DMS79 treated with DMSO at 0.1 percent for 48 hours (cell line): Measurements from ENCODE around the gene LMF2.
A peak's percentile ranks its signal among the peaks of the same experiment; 100 is the strongest.

Experiments used
- DNase-seq: peaks from one replicate; lab custom pipeline; 2025; lab: John Stamatoyannopoulos, UW

Gene LMF2

DNA sequence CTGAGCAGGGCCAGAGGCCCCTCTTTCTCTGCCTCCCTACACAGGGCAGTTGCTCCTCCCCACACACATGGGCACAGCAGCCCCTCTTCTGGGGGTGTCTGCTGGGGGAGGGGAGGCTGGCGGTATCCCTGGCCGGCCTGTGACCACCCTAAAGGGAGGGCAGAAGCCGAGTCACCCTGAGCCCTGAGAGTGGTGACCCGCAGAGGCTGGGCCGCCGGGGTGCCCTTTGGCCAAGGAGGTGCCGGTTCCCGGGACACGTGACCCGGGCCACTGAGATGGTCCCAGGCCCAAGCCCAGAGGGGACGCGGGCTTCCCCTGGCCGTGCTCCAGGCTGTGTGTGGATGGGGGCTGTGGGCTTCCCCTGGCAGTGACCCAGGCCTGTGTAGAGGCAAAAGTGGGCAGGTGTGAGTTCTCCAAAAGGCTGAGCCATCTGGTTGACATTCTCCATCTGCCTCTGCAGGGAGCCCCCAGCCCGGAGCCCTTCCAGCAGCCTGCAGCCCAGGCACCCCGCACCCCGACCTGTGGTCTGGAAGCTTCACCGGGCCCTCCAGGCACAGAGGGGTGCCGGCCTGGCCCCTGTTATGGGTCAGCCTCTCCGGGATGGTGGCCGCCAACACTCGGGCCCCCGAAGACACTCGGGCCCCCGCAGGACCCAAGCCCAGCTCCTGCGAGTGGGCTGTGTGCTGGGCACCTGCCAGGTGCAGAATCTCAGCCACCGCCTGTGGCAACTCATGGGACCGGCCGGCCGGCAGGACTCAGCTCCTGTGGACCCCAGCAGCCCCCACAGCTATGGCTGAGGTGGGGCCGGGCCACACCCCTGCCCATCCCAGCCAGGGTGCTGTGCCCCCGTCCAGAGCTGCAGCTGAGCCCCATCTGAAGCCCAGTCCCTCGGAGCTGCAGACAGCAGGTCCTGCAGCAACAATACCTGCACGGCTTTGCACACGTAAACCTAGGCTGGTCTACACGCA is 25.1 kb downstream of the LMF2 start:
- no peak for DNase-seq

DNA sequence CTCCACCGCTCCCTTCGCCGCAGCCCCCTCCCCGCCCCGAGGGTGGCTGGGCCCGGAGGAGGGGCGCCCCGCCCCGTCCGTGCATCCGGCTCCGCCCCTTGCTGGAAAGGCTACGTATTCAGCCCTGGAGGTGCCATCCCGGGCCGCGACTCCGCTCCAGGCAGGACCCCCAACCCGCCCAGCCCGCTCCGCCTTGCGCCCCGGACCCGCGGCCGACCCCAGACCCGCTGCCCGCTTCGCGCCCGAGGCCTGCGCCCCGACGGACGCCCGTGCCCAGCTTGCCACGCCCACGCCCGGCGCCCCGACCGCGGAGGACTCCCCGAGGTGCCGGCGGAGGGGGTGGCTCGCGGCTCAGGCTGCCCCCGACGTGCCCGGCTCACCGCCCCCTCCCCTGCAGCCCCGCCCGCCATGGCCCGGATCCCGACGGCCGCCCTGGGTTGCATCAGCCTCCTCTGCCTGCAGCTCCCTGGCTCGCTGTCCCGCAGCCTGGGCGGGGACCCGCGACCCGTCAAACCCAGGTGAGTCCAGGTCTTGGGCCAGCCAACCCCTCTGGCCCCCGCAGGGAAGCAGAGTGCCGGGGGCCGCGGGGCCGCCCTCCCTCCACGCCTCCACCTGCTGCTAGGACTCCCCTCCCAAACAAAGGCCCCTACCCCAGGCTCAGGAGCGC is 25.9 kb downstream of the LMF2 start, which contains the start of gene ADM2:
TSS of gene ADM2 (plus strand) at position 104 of the 667 bp plus-strand sequence. CDS start at position 409, 305 bp downstream.
- no peak for DNase-seq

DNA sequence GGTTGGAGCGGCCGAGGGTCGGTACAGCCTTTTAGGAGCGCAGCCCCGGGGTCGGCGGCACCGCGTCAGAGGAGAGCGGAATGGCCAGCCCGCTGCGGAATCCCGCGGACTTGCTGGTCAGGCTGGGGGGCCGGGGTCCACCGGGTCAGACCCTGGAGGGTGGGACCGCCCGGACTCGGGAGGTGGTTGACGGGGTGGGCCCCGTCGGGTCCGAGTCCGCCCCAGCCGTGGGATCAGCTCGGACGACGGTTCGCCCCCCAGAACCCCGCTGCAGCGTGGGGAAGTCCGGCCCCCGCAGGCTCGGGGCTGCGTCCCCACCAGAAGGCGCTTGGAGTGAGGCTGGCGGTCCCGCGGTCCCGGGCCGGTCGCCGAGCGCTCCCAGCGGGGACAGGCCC is 26.5 kb downstream of the LMF2 start:
- DNase-seq: no peak

DNA sequence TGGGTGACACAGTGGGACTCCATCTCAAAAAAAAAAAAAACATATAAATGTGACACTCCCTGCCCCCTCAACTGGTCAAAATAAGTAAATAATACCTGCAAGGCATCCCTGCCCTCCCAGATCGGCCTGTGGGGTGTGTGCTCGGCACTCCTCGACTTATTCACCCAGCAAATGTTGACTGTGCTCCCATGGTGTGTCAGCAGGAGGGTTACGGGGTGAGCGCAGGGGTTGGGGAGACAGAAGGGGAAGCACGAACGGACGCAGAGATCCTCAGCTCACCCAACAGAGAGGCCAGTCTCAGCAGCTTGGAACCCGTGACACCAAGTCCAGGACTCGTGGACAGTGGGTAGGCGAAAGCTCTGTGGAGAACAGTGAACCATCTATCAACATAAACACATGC is 27.8 kb downstream of the LMF2 start:
- DNase-seq: no peak

DNA sequence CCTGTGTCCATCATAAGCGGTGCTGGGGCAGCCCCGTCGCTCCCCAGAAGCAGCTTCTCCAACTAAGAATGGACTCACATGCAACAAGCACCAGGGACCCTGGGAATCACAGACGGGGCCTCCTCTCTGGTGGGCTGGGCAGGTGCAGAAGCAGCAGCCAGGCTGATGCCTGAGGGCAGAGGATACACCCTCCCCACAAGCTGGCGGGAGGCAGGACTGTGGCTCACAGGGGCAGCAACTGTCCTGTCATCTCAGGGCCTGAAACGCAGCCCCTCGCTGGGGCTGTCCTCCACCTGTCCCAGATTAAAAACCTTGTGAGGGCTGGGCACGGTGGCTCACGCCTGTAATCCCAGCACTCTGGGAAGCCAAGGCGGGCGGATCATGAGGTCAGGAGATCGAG is 29.6 kb downstream of the LMF2 start:
- DNase-seq: no peak

DNA sequence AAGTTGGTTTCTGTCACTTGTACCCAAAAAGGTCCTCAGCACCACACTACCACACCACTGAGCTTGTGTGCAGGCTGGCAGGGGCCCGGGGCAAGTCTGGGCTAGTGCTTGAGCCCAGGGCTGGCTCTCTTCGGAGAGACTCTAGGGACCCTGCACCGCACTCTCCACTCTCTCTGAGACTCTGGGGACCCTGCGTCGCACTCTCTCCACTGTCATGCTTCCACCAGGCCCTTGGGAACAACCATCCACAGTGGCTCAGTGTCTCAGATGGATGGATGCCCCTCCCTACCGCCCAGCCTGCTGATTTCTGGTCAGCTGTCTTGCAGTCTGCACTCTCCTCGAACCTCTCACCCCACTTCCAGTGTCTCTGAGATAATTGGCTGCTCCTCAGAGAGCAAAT is 30.6 kb downstream of the LMF2 start:
- peak; percentile 11 for DNase-seq

DNA sequence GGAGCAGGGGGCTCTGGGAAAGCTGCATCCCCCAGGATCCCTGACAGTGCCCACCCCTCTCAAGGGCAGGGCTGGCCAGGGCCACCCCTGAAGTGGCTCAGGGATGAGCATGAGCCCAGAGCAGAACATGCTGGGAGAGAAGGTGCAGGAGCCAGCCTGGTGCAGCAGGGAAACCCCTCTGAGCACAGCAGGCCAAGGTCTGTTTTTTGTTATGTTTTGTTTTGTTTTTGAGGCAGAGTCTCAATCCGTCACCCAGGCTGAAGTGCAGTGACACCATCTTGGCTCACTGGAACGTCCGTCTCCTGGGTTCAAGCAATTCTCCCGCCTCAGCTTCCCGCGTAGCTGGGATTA is 31.9 kb downstream of the LMF2 start:
- no peak for DNase-seq

DNA sequence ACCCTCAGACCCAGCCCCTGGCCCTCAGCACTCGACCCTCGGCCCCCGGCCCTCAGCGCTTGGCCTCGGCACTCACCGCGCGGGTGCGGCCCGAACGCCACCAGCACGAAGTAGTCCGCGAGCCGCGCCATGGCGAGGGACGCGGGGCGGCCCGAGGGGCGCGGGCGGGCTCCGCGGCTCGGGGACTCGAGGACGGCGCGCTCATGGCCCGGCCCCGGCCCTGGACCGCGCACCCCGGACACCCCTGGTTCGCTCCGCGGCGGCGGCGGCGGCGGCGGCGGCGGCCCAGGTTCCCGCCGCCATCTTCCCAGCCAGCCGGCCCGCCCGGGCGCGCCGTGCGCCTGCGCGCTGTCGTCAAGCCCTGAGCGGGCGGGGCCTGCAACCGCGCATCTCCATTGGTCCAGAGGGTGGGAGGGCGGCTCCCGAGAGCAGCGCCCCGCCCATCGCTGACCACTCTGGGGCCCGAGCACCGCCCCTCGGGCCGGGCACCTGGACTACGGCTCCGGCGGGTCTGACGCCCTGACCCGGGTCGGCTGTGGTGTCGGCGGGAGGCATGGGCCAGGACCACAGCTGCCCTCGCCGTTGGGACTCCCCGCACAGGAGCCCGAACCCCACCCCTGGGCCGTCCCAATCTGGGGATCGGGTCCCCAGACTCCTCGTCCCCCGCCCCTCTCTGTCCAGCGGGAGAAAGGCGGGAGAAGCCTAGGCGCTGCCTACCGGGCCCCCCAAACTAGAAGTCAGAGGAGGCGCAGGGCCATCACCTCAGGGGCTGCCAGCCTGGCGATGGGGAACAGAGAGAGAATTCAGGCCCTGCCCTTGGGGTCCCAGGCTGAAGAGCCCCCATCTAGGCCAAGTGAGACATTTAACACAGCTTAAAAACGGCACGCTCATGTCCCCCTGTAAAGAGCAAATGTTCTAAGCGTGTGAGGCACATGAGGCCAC is 32.5 kb downstream of the LMF2 start, which contains the start of gene SBF1:
TSS of gene SBF1 (minus strand) at position 326 of the 942 bp plus-strand sequence. CDS start at position 131, 195 bp downstream.
- DNase-seq: peak; percentile 52

DNA sequence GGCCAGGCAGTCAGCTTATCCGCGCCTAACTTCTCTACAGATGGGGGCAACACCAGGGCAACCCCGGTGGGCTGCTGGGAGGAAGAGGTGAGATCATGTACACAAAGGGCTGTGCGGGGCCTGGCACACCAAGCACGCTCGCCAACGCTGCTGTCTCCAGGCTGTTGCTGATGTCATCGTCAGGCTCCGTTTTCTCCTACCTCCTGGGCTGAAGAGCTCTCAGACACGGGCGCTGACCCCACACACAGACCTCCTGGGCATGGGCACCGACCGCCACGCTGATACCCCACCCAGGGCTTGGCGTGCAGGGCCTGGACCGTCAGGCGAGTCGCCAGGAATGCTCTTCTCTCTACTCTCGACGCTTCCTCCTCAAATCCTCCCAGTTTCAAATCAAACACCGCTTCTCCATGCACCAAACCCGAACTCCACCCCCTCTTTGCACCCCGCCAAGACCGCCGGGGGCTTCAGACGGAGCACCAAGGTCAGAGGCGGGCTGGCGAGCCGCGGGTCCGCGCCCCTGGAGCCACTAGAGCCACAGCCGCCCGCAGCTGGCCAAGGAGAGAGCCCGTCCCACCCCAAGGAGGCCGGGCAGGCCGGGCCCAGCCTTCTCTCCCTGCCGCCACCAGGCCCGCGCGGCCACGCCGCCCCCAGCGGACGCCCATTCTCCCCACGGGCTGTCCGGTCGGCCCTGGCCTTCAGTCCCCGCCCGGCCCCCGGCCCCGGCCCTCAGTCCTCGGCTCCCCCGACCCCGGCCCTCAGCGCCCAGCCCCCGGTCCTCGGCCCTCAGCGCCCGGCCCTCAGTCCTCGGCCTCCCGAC is 33.4 kb downstream of the LMF2 start:
- DNase-seq: no peak

DNA sequence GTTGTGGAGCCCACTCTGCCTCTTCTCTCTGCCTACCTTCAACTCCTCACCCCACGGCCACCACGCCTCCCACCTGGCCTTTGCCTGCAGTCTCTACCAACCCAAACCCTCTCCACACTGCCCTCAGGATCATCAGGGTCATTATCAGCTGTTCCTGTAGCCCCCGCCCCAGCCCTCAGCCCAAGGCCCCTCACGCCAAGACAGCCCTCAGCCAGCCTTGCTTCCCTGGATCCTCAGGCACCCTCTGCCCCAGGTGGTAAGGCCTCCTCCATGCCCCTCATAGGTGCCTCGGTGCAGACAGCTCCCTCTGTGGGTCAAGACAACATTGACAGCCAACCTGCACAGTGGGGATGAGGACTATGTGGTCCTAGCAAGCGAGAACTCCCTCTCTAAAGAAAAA is 34.4 kb downstream of the LMF2 start:
- no peak for DNase-seq

DNA sequence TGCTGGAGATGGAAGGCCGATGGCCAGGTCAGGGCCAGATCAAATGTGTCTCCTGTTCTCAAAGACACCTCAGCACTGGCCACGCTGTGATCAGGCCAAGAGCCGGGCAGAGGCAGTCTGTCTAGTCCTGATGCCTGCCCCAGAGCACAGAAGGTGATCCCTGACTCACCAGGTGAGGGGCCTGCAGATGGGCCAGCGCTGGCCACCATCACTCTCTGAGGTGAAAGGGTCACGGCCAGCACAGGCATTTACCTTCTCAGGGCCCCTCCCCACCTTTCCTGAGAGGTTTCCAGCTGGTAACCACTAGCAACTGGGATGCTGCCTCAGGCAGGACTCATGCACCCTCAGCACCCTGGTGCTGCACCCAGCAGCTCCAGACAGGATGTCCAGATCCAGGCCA is 35.5 kb downstream of the LMF2 start:
- no peak for DNase-seq

DNA sequence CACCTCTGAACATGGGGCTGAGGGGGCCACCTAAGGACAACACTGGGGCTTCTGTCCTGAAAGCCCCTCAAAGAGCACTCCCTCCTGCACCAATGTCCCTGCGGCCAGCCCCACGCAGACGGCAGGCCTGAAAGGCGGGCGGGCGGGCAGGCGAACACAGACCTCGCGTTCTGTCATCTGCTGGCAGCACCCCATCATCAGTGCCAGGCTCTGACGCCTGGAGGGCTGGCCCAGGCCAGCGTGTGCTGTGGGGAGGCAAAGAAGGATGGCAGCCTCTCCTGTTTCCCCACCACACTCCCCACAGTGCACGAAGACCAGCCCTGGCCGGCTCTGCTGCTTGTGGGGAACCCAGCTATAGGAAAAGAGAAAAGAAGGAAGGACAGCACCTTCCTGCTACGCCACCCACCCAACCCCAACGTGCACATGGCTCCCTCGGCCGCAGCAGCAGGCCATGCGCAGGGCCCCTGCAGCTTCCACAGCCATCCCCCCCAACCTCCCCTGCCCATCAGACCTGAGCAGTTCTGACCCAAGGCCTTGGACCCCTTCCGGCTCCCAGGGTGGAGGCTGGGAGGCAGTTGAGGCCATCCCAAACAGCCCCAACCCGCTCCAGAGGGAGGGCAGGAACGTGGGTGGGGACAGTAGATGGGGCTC is 36.2 kb downstream of the LMF2 start:
- no peak for DNase-seq

DNA sequence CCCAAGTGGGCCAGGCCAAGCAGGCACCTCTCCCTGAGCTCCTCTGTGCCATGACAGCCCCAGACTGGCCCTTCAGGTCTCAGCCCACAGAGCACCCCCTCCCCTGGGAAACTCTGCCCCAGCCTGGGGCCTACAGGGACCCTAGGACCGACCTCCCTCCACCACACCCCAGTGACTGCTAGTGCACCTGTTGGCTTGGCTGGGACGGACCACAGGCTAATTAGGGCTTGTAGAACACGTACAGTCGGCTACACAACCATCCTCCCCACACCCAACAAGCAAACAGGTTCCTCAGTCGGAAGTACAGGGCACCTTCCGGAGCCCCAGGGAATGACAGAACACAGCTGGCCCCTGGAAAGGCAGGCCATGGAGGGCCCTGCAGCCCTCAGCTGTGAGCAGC is 37.0 kb downstream of the LMF2 start:
- no peak for DNase-seq

DNA sequence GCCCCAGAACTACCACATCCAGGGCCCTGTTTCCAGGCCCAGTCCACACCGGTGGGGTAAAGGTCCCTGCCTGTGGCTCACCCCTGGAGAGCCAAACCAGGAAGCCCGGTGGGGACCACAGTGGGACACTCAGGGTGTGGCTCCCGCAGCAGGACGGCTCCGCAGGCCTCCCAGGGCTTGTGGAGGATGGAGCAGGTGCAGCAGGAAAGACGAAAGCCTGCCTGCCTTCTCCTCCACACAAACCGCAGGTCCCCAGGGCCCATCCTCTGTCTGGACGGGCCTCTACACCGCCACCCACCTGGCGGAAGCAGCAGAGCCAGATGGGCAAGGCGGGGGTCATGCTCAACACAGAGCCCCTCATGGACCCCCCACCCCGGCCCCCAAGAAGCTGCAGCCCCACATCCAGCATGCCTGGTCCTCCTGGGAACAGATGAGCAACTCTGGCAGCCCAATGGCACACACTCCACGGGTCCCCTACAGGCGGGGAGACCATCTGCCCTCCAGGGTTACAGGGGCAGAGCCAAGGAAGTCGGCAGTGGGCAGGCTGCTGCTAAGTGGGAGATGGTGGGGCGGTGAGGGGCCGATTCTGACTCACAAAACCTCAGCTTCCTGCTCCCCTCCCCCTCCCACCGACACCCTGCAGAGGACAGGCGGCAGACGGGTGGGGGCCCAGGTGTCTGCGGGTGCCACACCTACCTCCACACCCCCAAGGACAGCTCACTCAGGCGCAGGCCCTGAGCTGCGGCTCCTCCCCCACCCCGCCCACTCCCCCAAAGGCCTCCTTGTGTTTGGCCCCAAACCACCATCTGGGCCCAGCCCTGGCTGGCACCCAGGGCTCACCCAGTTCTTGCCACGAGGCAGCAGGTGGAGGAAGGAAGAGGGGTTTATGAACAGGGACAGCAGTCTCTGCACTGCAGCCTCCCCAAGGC is 37.9 kb downstream of the LMF2 start:
- peak; percentile 32 for DNase-seq

DNA sequence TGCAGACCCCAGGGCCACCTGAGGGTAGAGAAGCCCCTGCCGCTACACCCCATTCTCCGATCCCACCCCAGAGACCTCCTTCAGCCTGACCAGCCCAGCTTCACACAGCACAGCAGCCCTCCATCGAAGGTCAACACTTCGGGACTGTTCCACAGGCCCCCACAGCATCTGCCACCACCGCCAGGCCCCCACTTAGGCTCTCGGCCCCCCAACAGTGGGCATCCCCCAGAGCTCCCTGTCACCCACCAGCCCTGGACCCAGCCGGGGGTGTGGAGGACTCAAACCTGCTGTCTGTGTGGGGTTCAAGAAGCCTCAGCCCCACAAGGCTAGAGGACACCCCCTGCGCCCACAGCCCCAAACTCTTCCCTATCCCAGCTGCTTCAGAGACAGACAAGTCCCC is 38.9 kb downstream of the LMF2 start:
- no peak for DNase-seq

DNA sequence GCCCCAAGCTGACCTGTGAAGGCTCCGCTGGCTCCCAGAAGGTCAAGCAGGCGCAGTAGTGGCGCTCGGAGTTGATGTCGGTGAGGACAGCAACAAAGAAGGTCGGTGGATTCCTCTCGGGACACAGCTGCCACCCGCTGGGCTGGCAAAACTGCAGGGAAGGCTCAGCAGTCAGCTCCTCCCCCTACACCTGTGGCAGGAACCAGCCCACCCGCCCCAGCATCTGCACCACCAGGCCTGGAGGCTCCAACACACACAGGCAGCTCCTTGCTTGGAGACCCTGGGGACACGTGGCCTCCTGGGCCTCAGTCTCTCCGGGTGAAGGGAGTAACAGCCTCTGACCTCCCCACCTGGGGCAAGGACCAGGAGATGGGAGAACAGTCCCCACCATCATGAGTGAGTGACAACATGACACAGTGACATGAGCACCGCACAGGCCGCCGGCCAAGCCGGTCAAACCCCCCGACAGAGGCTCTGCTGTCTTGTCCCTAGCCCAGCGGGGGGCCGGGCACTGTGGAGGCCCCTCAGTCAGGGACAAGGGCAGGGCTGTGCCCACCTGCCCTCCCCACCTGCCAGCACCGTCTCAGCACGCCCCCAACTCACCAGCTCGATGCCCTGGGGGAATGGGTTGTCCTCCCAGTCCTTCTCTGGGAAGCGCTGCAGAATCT is 39.6 kb downstream of the LMF2 start:
- no peak for DNase-seq

DNA sequence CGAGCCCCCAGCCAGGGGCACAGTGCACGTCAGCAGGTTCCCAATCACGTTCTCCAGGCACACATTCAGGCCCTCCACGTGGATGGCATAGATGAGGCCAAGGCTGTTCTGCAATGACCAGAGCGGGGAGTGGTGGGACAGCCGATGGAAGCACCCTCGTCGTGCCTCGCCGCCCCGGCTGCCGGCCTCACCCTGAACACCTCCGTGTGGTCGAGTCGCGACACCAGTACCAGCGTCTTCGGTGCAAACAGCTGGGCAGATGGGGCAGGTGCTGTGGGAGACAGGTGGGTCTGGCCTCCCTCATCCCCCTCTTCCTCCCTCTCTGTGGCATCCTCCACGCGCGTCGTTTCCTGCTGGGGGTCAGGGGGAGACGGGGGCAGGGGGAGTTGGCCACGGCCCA is 40.2 kb downstream of the LMF2 start:
- no peak for DNase-seq

DNA sequence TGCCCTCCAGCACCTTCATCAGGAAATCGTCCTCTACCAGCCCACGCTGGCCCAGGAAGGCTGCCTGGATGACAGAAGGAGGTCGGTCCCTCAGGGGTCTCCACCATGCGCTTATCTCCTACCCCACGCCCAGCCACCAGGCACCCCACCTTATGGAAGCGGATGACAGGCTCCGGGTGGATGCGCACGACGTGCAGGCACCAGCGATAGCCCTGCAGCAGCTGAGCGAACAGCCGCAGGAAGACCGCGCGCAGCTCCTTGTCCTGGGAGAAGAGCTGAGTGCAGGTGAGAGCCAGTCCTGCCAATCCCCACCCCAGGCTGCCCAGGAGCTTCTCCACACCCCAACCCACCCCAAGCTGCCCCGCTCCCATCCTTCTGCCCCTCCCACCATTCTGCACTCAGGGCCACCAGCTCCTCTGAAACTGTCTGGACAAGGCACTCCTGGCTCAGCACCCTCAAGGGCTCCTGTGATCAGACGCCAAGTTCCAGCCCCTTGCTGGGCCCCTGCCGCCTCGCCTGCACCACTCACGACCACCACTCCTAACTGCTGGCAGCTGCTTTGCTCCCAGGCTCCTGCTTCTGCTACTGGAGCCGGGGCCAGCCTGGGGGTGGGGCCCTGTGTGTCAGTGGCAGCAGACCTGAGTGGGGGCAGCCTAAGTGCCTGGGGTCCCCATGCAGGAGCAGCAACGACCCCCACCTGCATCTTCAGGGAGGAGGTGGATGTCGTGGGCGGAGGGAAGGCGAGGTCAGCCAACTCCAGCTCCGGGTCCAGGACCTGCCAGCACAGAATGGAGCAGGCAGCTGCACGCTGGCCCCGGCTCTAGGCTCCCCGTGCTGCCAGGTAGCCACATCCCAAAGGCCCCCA is 42.2 kb downstream of the LMF2 start:
- no peak for DNase-seq
